H1 (cell line): ENCODE measurements around the gene BCL2L1.

ENCODE experiments used
- ASH2L ChIP-seq: fragments of 200-600, 300-600 bp; sonication (generic); IDR thresholded peaks from one replicate; pipeline ENCODE4 v1.7.1; 2017; ENCODE audit warnings: low read length
- CHD7 ChIP-seq: fragments of 300-600 bp; sonication (generic); IDR thresholded peaks from 2 replicates; pipeline ENCODE4 v1.7.1; 2012; ENCODE audit warnings: low read length, moderate library complexity, mild to moderate bottlenecking, inconsistent platforms; ENCODE audit not compliant: insufficient replicate concordance
- EGR1 ChIP-seq: IDR thresholded peaks from 2 replicates; pipeline ENCODE4 v1.6.1; 2011; ENCODE audit warnings: low read depth, low read length, borderline replicate concordance
- EZH2 ChIP-seq: fragments of 200-600 bp; sonication (generic); IDR thresholded peaks from 2 replicates; pipeline ENCODE4 v1.7.1; 2012; ENCODE audit warnings: low read depth, mild to moderate bottlenecking, moderate library complexity, low read length, inconsistent platforms; ENCODE audit not compliant: severe bottlenecking
- MAX ChIP-seq: IDR thresholded peaks from 2 replicates; pipeline ENCODE4 v1.6.1; 2012; ENCODE audit warnings: inconsistent platforms
- TF ChIP-seq, protein P1 (sequence below), 3 experiments: IDR thresholded peaks; 1 replicate in 2 of 3; 2 replicates in 1 of 3; pipeline versions ENCODE4 v1.5.1 to v1.6.1; 2011; ENCODE audit warnings: low read length in 3 of 3, mild to moderate bottlenecking in 3 of 3, inconsistent platforms in 2 of 3, low read depth in 1 of 3, moderate library complexity in 1 of 3; ENCODE audit not compliant: insufficient read depth in 1 of 3; ENCODE audit errors: control extremely low read depth in 1 of 3

GRCh38 chr20:31693987-31694661 lies 28.5 kb downstream of the BCL2L1 start:
- TF ChIP-seq, protein P1, sequence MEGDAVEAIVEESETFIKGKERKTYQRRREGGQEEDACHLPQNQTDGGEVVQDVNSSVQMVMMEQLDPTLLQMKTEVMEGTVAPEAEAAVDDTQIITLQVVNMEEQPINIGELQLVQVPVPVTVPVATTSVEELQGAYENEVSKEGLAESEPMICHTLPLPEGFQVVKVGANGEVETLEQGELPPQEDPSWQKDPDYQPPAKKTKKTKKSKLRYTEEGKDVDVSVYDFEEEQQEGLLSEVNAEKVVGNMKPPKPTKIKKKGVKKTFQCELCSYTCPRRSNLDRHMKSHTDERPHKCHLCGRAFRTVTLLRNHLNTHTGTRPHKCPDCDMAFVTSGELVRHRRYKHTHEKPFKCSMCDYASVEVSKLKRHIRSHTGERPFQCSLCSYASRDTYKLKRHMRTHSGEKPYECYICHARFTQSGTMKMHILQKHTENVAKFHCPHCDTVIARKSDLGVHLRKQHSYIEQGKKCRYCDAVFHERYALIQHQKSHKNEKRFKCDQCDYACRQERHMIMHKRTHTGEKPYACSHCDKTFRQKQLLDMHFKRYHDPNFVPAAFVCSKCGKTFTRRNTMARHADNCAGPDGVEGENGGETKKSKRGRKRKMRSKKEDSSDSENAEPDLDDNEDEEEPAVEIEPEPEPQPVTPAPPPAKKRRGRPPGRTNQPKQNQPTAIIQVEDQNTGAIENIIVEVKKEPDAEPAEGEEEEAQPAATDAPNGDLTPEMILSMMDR (IDR thresholded peaks at IDR 0.05; ENCODE audit: control extremely low read depth in 1 of 3, insufficient read depth in 1 of 3, low read depth in 1 of 3, low read length in 3 of 3), result no peak
- 0 out of 2 replicates have a peak, but pooled peaks have one; percentile 15 for TF ChIP-seq MAX
- TF ChIP-seq ASH2L, result peak; percentile 52
- TF ChIP-seq CHD7, result no peak
- TF ChIP-seq EGR1, result no peak
- no peak for TF ChIP-seq EZH2
